ENCODE measurements around the gene SPDEF. TPM values are rescaled to one million over a fixed set of nuclear protein-coding genes. Genes with fewer than 3 reads are reported as not detected.

SPDEF gene
- total RNA-seq, 2 donors from 2014 or later = 0.23 to 0.35 TPM

DNA sequence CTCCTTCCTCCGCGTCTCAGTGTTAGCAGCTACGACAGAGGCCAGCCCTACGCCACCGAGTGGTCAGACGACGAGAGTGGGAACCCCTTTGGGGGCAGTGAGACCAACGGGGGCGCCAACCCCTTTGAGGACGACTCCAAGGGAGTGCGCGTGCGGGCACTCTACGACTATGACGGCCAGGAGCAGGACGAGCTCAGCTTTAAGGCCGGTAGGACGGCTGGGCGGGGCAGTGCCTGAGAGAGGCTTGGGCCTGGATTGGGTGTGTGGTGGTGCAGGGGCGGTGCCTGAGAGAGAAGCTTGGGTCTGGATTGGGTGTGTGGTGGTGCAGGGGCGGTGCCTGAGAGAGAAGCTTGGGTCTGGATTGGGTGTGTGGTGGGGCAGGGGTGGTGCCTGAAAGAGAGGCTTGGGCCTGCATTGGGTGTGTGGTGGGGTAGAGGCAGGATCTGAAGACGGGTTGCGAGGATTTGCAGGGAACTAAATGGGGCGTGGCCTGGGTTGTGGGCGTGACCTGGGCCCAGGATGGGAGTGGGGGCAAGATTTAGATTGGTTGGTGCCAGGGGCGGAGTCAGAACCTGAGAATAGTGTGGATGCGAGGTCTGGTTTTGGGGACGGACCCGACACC, 24.4 kb downstream of the SPDEF start:
- DNase-seq = peak in 1 of 3 donors; percentile 33
- no peak for ATAC-seq
- no peak overlapping the region for H3K4me3 Mint-ChIP-seq

DNA sequence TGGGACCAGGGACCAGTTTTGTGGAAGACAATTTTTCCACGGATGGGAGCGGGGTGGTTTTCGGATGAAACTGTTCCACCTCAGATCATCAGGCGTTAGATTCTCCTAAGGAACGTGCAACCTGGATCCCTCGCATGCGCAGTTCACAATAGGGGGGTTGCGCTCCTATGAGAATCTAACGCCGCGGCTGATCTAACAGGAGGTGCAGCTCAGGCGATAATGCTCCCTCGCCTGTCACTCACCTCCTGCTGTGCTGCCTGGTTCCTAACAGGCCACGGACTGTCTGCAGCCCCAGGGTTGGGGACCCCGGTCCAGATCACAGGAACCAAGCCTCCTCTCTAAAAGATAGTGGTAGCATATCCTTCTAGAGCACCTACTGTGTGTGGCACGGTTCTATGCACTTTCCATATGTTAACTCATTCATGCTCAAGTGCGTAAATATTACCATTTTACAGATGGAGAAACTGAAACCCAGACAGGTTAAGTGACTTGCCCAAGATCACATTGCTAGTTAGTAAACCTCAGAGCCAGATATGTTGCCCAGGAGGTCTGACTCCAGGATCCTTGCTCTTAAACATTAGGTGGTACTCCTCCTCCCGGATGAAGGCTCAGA, 25.3 kb downstream of the SPDEF start:
- H3K4me3 Mint-ChIP-seq = no peak overlapping the region
- DNase-seq (no peak), ATAC-seq (no peak)
- H3K27me3 Mint-ChIP-seq = no peaks in the 10 kb centered on the region
- no peaks in the 10 kb centered on the region for H3K36me3 Mint-ChIP-seq (ENCODE audit: low read depth)
- H3K9me3 ChIP-seq (ENCODE audit: control insufficient read depth, low read length, poor library complexity, severe bottlenecking) = no peaks in the 10 kb centered on the region
- H3K4me1 Mint-ChIP-seq = peaks cover 4% of the 10 kb centered on the region
- no peak overlapping the region for H3K27ac Mint-ChIP-seq

More for the DNA sequence above, 24.4 kb downstream of the SPDEF start:
- Mint-ChIP-seq H3K36me3 (ENCODE audit: low read depth) (no peaks in the 10 kb centered on the region), H3K27ac (no peak overlapping the region), H3K4me1 (peaks cover 4% of the 10 kb centered on the region), H3K27me3 (no peaks in the 10 kb centered on the region)
- H3K9me3 ChIP-seq (ENCODE audit: control insufficient read depth, low read length, poor library complexity, severe bottlenecking) = no peaks in the 10 kb centered on the region

DNA sequence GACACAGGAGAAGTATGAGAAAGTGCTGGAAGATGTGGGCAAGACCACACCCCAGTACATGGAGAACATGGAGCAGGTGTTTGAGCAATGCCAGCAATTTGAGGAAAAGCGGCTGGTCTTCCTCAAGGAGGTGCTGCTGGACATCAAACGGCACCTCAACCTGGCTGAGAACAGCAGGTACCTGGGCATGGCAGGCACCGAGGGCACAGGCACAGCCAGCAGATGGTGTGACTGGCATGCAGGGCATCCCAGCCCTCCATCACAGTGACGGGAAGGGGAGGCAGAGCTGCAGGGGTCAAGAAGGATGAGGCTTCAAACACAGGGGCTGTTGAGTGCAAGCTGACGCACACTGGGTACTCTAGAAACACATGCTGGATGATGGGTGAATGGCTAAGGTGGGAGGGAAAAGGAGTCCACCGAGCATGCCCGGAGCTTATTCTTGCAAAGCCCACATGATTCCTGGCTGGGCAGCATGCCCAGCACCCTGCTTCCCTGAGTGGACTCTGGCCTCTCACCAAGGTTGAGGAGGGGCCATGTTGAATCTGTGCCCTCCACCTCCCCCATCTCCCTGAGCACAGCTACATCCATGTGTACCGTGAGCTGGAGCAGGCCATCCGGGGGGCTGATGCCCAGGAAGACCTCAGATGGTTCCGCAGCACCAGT, 26.3 kb downstream of the SPDEF start:
- Mint-ChIP-seq H3K27ac (no peak overlapping the region), H3K27me3 (no peaks in the 10 kb centered on the region), H3K36me3 (ENCODE audit: low read depth) (no peaks in the 10 kb centered on the region), H3K4me3 (no peak overlapping the region), H3K4me1 (peaks cover 4% of the 10 kb centered on the region)
- no peaks in the 10 kb centered on the region for H3K9me3 ChIP-seq (ENCODE audit: control insufficient read depth, low read length, poor library complexity, severe bottlenecking)
- DNase-seq = no peak
- ATAC-seq = no peak

DNA sequence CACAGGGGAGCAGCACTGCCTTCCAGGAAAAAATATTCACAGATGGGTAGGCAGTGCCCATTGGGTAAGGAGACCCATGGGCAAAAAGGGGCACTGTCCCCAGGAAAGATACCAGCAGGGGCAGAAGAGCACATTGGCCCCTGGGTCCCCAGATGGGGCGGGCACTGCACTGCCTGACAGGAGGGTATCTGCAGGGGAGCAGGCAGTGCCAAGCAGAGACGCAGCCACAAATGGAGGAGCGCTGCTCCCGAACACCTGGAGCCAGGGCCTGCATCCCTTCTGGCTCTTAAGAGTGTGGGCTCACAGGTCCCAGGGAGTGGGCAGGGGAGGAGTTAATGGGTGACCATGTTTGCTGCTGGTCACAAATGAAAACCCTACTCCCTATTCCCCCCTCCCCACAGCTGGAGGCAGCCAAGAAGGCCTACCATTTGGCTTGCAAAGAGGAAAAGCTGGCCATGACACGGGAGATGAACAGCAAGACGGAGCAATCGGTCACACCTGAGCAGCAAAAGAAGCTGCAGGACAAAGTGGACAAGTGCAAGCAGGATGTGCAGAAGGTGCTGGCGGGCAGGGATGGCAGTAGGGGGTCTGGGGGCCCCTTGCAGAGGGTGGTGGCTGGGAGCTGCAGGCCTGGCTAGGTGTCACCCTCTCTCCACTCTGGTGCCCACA, 27.0 kb downstream of the SPDEF start:
- DNase-seq (no peak), ATAC-seq (no peak)
- Mint-ChIP-seq H3K36me3 (ENCODE audit: low read depth) (no peaks in the 10 kb centered on the region), H3K27ac (no peak overlapping the region), H3K27me3 (no peaks in the 10 kb centered on the region), H3K4me1 (peaks cover 4% of the 10 kb centered on the region), H3K4me3 (no peak overlapping the region)
- H3K9me3 ChIP-seq (ENCODE audit: control insufficient read depth, low read length, poor library complexity, severe bottlenecking) = no peaks in the 10 kb centered on the region

DNA sequence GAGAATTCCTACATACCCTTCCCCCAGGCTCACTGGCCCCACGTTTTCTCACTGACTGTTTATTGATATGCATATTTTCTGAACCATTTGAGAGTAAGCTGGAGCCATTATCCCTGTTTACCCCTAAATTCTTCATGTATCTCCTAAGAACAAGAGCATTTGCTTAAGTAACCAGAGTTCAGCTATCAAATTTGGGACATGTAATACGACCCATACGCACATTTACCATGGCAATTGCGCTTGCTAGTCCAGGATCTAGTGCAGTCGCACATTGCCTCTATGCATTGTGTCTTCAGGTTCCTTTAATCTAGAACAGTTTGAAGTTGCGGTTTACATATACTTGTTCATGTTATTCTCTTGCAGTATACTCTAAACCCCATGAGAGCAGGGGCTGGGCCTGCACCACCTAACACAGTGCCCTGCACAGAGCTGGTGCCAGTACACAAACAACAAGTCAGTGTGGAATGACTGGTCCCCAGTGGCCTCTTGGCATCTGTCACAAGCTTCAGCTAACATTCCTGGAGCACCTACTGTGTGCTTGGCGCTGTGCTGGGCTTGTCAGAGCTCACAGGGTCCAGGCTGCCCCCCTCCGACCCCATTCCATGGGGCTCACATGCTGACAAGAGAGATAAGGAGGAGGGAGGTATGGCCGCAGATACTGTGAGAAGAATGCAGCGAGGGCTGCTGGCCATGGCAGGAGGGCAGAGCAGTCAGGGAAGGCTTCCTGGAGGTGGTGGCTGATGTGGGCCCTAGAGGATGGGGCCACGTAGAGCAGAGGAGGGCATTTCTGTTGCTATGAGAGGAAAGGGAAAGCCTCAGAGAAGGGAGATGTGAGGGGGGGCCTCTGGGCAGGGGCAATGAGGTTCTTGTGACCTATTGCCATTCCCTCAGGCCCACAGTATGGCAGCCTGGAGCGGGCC, 28.1 kb downstream of the SPDEF start:
- H3K4me1 Mint-ChIP-seq = peaks cover 2% of the 10 kb centered on the region
- H3K9me3 ChIP-seq (ENCODE audit: control insufficient read depth, low read length, poor library complexity, severe bottlenecking) = no peaks in the 10 kb centered on the region
- no peaks in the 10 kb centered on the region for H3K36me3 Mint-ChIP-seq (ENCODE audit: low read depth)
- DNase-seq = no peak
- ATAC-seq = no peak
- H3K27ac Mint-ChIP-seq = no peak overlapping the region
- no peak overlapping the region for H3K4me3 Mint-ChIP-seq
- H3K27me3 Mint-ChIP-seq = no peaks in the 10 kb centered on the region

DNA sequence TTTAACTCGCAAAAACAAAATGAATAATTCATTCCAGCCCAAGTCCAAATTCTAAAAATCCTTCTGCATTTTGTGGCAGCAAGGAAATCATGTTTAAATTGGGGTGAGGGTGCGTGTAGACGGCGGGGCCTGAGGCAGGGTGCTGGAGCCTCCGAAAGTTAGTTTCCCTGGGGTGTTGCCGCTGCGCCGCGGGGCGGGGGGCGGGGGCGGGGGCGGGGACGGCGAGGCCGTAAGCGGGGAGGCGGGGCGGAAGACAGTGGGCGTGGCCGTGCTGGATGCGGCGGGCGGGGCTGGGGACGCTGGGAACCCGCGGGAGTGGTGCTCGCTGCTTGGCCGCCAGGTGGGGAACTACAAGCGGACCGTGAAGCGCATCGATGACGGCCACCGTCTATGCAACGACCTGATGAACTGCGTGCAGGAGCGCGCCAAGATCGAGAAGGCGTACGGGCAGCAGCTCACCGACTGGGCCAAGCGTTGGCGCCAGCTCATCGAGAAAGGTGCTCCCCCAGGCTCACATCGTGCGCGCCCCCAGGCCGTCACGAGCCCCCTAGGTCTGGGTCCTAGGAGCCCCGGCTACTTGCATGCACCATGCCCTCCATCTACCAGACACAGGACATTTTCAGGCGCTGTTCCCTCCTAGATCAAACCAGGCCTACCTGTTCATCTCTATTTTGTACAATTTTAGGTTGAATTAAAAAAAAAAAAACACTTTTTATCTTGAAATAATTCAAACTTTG, 29.0 kb downstream of the SPDEF start:
- peak; percentile 99 for ATAC-seq
- Mint-ChIP-seq H3K27ac (no peak overlapping the region), H3K4me1 (peaks cover 2% of the 10 kb centered on the region), H3K4me3 (peak overlapping the region; percentile 49), H3K36me3 (ENCODE audit: low read depth) (peaks cover 2% of the 10 kb centered on the region), H3K27me3 (no peaks in the 10 kb centered on the region)
- peak; percentile 95 to 97 (median 96) for DNase-seq
- H3K9me3 ChIP-seq (ENCODE audit: control insufficient read depth, low read length, poor library complexity, severe bottlenecking) = no peaks in the 10 kb centered on the region

DNA sequence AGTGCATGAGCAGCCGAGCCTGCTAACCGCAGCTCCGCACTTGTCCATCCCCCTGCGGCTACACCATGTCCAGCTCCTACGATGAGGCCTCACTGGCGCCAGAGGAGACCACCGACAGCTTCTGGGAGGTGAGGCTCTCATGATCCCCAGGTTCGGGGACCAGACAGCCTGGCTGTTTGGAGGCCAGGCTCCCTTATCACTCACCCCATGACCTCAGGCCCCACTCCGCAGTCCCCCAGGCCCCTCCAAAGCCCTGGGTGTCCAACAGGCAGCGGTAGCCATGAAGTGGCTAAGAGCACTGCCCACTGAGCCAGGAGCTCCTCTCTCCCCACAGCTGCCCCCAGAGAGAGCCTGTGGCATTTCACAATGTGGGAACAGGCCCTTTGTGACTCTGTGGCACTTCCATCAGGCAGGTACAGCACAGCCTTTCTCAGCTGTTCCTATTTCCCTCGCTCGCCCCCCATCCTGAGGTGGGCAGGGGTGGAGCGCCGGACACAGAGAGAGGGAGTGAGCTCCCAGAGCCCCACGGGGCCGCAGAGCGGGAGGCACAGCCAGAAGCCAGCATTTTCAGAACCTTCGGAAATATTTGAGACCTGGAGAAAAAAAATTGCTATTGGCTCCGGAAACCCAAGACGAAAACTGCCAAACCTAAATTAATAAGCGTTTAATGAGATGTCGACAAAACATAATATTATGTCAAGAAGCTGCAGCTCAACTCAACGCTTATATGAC, 29.7 kb downstream of the SPDEF start:
- no peak for DNase-seq
- Mint-ChIP-seq H3K36me3 (ENCODE audit: low read depth) (peaks cover 2% of the 10 kb centered on the region), H3K4me3 (no peak overlapping the region), H3K27me3 (no peaks in the 10 kb centered on the region), H3K27ac (no peak overlapping the region), H3K4me1 (peaks cover 2% of the 10 kb centered on the region)
- no peaks in the 10 kb centered on the region for H3K9me3 ChIP-seq (ENCODE audit: control insufficient read depth, low read length, poor library complexity, severe bottlenecking)
- no peak for ATAC-seq

DNA sequence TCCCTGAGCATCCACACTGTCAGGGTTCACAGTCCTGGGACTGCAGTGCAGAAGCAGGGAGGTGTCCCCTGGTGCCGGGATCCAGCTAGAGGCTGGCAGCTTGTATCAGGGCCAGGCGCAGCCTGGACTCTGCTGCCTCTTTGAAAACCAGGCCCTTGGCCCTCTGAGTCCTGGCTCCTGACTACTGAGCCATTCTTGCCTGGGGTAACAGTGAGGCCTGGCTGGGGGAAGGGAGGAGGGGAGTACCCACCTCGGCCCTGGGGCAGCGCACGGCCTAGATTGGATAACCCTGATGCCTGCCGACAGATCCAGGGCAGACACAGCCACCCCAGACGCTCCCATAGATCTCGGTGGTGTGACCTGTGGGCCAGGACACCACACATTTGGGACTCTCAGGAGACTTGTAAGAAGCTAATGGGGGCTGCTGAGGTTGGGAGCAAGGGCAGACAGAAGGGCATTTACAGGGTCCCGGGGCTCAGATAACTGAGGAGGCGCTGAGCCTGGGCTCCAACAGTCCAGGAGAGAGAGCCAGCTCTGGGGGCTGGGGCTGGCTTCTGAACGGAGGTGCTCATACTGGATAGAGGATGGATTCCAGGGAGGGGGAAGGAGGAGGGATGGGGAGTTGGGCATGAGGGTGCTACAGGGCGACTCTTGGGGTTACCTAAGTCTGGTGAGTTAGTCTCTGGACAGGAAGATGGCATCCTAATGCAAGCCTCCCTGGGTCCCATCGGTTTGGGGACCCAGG, 30.5 kb downstream of the SPDEF start:
- no peak overlapping the region for H3K4me3 Mint-ChIP-seq
- H3K27me3 Mint-ChIP-seq = no peaks in the 10 kb centered on the region
- no peak for ATAC-seq
- no peak for DNase-seq
- peaks cover 2% of the 10 kb centered on the region for H3K4me1 Mint-ChIP-seq
- no peaks in the 10 kb centered on the region for H3K9me3 ChIP-seq (ENCODE audit: control insufficient read depth, low read length, poor library complexity, severe bottlenecking)
- peaks cover 2% of the 10 kb centered on the region for H3K36me3 Mint-ChIP-seq (ENCODE audit: low read depth)
- no peak overlapping the region for H3K27ac Mint-ChIP-seq

DNA sequence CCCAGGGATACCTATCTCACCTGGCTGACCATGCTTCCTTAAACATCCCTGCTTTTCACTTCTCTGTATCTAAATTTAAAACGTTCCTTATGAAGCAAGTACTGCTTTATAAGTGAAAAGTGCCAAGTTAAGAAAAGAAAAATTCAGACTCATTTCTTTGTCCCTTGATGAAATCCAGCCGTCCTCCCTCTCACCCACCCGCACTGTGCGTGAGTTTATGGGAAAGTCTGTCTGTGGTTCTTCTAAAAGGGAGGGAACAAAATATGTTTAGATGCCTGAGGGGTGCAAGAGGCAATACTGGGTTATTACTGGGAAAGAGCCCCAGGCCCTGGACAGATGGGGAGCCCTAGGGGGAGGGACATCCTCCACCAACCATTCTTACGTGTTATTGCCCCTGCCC, 31.2 kb downstream of the SPDEF start:
- no peaks in the 10 kb centered on the region for H3K27me3 Mint-ChIP-seq
- peaks cover 2% of the 10 kb centered on the region for H3K4me1 Mint-ChIP-seq
- peaks cover 2% of the 10 kb centered on the region for H3K36me3 Mint-ChIP-seq (ENCODE audit: low read depth)
- no peak for DNase-seq
- ATAC-seq = no peak
- no peaks in the 10 kb centered on the region for H3K9me3 ChIP-seq (ENCODE audit: control insufficient read depth, low read length, poor library complexity, severe bottlenecking)
- H3K27ac Mint-ChIP-seq = no peak overlapping the region
- H3K4me3 Mint-ChIP-seq = no peak overlapping the region

DNA sequence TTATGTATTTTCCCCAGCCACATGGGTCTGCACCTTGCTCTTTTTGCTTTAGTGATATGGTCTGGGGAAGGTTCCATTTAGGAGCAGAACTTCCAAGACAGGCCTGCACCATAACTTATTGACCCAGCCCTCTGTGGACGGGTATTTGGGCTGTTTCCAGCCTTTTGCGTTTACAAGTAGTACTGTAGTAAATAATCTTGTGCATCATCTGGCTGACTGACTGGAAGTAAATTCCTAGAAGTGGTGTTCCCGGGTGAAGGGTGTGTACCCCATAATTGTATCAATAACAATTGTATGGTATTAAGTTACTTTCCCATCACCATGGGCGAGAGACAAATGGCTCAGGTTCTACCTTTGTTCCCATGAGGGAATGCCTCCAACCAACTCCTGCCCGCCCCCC, 31.6 kb downstream of the SPDEF start:
- Mint-ChIP-seq H3K27ac (no peak overlapping the region), H3K27me3 (no peaks in the 10 kb centered on the region), H3K4me3 (no peak overlapping the region), H3K36me3 (ENCODE audit: low read depth) (peaks cover 2% of the 10 kb centered on the region), H3K4me1 (peaks cover 2% of the 10 kb centered on the region)
- DNase-seq = no peak
- ATAC-seq = no peak
- H3K9me3 ChIP-seq (ENCODE audit: control insufficient read depth, low read length, poor library complexity, severe bottlenecking) = no peaks in the 10 kb centered on the region

DNA sequence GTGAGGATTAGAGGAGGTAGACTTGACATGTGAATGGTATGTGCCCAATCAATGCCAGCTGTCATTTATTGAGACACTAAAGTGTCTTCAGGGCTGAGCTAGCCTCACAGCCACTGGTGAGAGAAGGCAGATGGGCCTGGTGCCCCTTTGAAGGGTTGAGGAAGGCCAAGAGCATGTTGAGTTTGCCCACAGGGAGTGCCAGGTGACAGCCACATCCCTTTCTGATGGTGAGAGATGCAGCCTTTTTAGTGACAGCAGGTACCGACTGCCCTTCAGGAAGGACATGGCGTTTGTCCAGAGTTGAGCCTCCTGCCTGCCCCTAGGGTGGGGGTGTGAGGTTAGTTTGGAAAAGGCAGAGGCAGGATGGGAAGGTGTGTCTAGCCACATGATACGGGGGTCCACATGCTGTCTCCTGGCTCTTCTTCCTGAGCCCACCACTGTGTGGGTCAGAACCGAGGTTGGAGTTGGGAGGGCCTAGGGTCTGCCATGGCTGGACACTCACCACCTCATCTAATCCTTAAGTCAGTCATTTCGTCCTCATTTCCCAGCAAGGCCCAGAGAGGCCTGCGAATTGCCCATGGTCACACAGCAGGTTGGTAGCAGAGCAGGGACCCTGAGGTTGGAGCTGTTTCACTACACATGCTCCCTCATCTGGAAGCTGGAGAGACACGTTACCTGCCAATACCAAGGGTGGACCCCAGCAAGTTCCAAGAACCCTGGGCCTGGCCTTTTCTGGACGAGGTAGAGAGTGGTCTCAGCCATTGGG, 32.5 kb downstream of the SPDEF start:
- Mint-ChIP-seq H3K27ac (no peak overlapping the region), H3K4me1 (peaks cover 2% of the 10 kb centered on the region)
- ATAC-seq = no peak

More for the DNA sequence above, 32.5 kb downstream of the SPDEF start:
- Mint-ChIP-seq H3K4me3 (no peak overlapping the region), H3K36me3 (ENCODE audit: low read depth) (peaks cover 2% of the 10 kb centered on the region), H3K27me3 (no peaks in the 10 kb centered on the region)
- no peaks in the 10 kb centered on the region for H3K9me3 ChIP-seq (ENCODE audit: control insufficient read depth, low read length, poor library complexity, severe bottlenecking)
- no peak for DNase-seq

Data from T-helper 17 cell (primary cell).